CD14-positive monocyte (primary cell): ENCODE data around the gene OXTR. TPM values are rescaled to one million over a fixed set of nuclear protein-coding genes. Genes with fewer than 3 reads are reported as not detected.

Source experiments
- DNase-seq, 3 donors: peaks; one replicate each; pipeline ENCODE4 v3.0.0-alpha.2; 2011 to 2022
- H2AFZ ChIP-seq: 2 replicates; pipeline ENCODE4 v1.6.0; 2012; ENCODE audit warnings: mild to moderate bottlenecking, low read depth, low read length, inconsistent platforms; ENCODE audit not compliant: insufficient read depth, poor library complexity, severe bottlenecking
- H3K27ac ChIP-seq, 2 donors: 1 replicate in 1 of 2; 2 replicates in 1 of 2; pipeline ENCODE4 v1.5.1; 2012 to 2013; ENCODE audit warnings: low read length in 2 of 2, control low read depth in 1 of 2, inconsistent platforms in 1 of 2, low read depth in 1 of 2, mild to moderate bottlenecking in 1 of 2
- H3K27me3 ChIP-seq, 2 donors: one replicate each; pipeline versions ENCODE4 v1.6.0 to v1.6.1; 2011 to 2013; ENCODE audit warnings: low read length in 2 of 2; ENCODE audit not compliant: control insufficient read depth in 2 of 2, insufficient read depth in 2 of 2
- H3K36me3 ChIP-seq, 2 donors: replicated peaks in 1 of 2; 1 replicate in 1 of 2; 2 replicates in 1 of 2; pipeline versions ENCODE4 v1.5.1 to v1.6.1; 2012 to 2013; ENCODE audit warnings: low read length in 2 of 2, control low read depth in 1 of 2, inconsistent platforms in 1 of 2, mild to moderate bottlenecking in 1 of 2; ENCODE audit not compliant: insufficient read depth in 2 of 2, control insufficient read depth in 1 of 2
- H3K4me1 ChIP-seq, 2 donors: 1 replicate in 1 of 2; 2 replicates in 1 of 2; pipeline versions ENCODE4 v1.5.1 to v1.6.1; 2012 to 2013; ENCODE audit warnings: low read length in 2 of 2, control low read depth in 1 of 2, inconsistent platforms in 1 of 2, mild to moderate bottlenecking in 1 of 2, moderate library complexity in 1 of 2; ENCODE audit not compliant: insufficient read depth in 2 of 2, control insufficient read depth in 1 of 2
- H3K4me2 ChIP-seq: replicated peaks from 2 replicates; pipeline ENCODE3; 2012; ENCODE audit warnings: low read length, moderate library complexity, mild to moderate bottlenecking; ENCODE audit not compliant: poor library complexity, severe bottlenecking; ENCODE audit errors: extremely low read depth
- H3K4me3 ChIP-seq, 3 experiments: fragments of 200-600 bp in 1 of 3; sonication (generic) in 1 of 3; replicated peaks in 1 of 3; 1 replicate in 2 of 3; 2 replicates in 1 of 3; pipeline ENCODE4 v1.5.1; 2011 to 2013; ENCODE audit warnings: low read length in 3 of 3, mild to moderate bottlenecking in 3 of 3, control low read depth in 2 of 3, low read depth in 2 of 3, inconsistent platforms in 1 of 3, moderate library complexity in 1 of 3
- H3K79me2 ChIP-seq: 2 replicates; pipeline ENCODE4 v1.6.0; 2012; ENCODE audit warnings: mild to moderate bottlenecking, control low read depth, inconsistent platforms, low read length, moderate library complexity; ENCODE audit not compliant: insufficient read depth
- H3K9ac ChIP-seq: 2 replicates; pipeline ENCODE4 v1.6.0; 2017; ENCODE audit warnings: low read length, mild to moderate bottlenecking; ENCODE audit not compliant: insufficient read depth, poor library complexity, severe bottlenecking
- H3K9me3 ChIP-seq, 2 donors: replicated peaks in 1 of 2; 1 replicate in 1 of 2; 2 replicates in 1 of 2; pipeline versions ENCODE4 v1.5.1 to v1.6.1; 2012 to 2013; ENCODE audit warnings: low read length in 2 of 2, control low read depth in 1 of 2; ENCODE audit not compliant: control insufficient read depth in 1 of 2, insufficient read depth in 1 of 2
- H4K20me1 ChIP-seq: 2 replicates; pipeline ENCODE4 v1.6.0; 2012; ENCODE audit warnings: mild to moderate bottlenecking, low read length, control low read depth, moderate library complexity; ENCODE audit not compliant: insufficient read depth
- H3K27ac Mint-ChIP-seq, 7 donors: one replicate each; pipeline ENCODE4 v1.8.0; 2020; ENCODE audit warnings: mild to moderate bottlenecking in 7 of 7, mixed read lengths in 7 of 7, moderate library complexity in 6 of 7, inconsistent platforms in 2 of 7
- H3K27me3 Mint-ChIP-seq, 3 donors: one replicate each; pipeline ENCODE4 v1.8.0; 2021 to 2022; ENCODE audit warnings: low read depth in 3 of 3, mild to moderate bottlenecking in 3 of 3, mixed read lengths in 3 of 3, moderate library complexity in 3 of 3, inconsistent platforms in 1 of 3
- H3K36me3 Mint-ChIP-seq, 2 donors: one replicate each; pipeline ENCODE4 v1.8.0; 2020; ENCODE audit warnings: mixed read lengths in 2 of 2, inconsistent platforms in 1 of 2, mild to moderate bottlenecking in 1 of 2
- H3K4me1 Mint-ChIP-seq: one replicate; pipeline ENCODE4 v1.8.0; 2020; ENCODE audit warnings: mild to moderate bottlenecking, mixed read lengths
- H3K4me3 Mint-ChIP-seq, 2 donors: one replicate each; pipeline ENCODE4 v1.8.0; 2020; ENCODE audit warnings: mild to moderate bottlenecking in 2 of 2, mixed read lengths in 2 of 2, moderate library complexity in 1 of 2
- H3K9me3 Mint-ChIP-seq, 7 donors: one replicate each; pipeline ENCODE4 v1.8.0; 2020 to 2022; ENCODE audit warnings: mixed read lengths in 7 of 7, mild to moderate bottlenecking in 6 of 7, moderate library complexity in 6 of 7, inconsistent platforms in 2 of 7
- WGBS: methylation state at CpG from one replicate; pipeline ENCODE4 v1.1.5; 2013; ENCODE audit warnings: missing lambda C conversion rate; ENCODE audit not compliant: insufficient coverage; 5-methylcytosine and 5-hydroxymethylcytosine counted together
- intact Hi-C, 2 donors: fragments of 100-400 bp; cut with micrococcal nuclease; formaldehyde crosslinking; loops; one replicate each; pipeline versions ENCODE4 v1.15.0 to v1.15.1; 2023
- polyA plus RNA-seq, 3 donors: library from polyadenylated mRNA; depleted of rRNA in 1 of 3; unstranded in 2 of 3; stranded (reverse) in 1 of 3; fragments of 300-500 nt in 2 of 3; fragments of >200 nt in 1 of 3; fragmentation: Illumina TruSeq in 2 of 3; gene quantifications; 1 replicate in 2 of 3; 2 replicates in 1 of 3; pipeline ENCODE4 v1.2.3, GENCODE V29; 2012 to 2021
- TF ChIP-seq, protein P1 (sequence below): fragments of 200-600 bp; IDR thresholded peaks from one replicate; pipeline ENCODE4 v1.8.0; 2022; ENCODE audit warnings: antibody characterized with exemption, mild to moderate bottlenecking

OXTR gene
- polyA plus RNA-seq, 3 donors, result 0.03 to 0.07 TPM; not detected in 1

DNA sequence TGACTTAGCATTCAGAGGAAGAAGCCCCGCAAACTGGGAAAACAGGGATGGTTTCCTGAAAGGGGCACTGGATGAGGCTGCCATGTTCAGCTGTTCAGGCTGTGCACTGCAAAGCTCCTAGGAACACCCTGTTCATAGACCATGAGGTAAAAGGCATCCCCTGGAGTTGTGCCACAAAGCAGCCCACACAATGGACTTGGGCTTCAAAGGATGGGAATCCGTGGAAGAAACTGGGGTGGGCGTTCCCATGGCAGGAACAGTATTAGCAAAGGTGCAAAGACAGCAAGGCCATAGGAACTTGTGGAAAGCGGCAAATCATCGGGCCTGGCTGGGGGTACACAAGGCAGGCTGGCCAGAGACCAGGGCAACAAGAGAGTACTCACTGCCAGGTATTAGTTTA is 8.9 kb downstream of the OXTR start:
- no peaks in the 10 kb centered on the region for H3K36me3 ChIP-seq
- no peaks in the 10 kb centered on the region for H3K27me3 ChIP-seq
- H3K4me1 ChIP-seq, result no peaks in the 10 kb centered on the region
- Mint-ChIP-seq H3K27me3 (peaks cover 0 to 6% (median 6%) of the 10 kb centered on the region in 3 donors), H3K9me3 (no peaks in the 10 kb centered on the region), H3K4me1 (no peaks in the 10 kb centered on the region), H3K4me3 (no peak overlapping the region), H3K36me3 (no peaks in the 10 kb centered on the region), H3K27ac (no peak overlapping the region)
- TF ChIP-seq, protein P1, sequence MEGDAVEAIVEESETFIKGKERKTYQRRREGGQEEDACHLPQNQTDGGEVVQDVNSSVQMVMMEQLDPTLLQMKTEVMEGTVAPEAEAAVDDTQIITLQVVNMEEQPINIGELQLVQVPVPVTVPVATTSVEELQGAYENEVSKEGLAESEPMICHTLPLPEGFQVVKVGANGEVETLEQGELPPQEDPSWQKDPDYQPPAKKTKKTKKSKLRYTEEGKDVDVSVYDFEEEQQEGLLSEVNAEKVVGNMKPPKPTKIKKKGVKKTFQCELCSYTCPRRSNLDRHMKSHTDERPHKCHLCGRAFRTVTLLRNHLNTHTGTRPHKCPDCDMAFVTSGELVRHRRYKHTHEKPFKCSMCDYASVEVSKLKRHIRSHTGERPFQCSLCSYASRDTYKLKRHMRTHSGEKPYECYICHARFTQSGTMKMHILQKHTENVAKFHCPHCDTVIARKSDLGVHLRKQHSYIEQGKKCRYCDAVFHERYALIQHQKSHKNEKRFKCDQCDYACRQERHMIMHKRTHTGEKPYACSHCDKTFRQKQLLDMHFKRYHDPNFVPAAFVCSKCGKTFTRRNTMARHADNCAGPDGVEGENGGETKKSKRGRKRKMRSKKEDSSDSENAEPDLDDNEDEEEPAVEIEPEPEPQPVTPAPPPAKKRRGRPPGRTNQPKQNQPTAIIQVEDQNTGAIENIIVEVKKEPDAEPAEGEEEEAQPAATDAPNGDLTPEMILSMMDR, result no peak
- H3K9ac ChIP-seq, result no peak overlapping the region
- no peak overlapping the region for H3K4me2 ChIP-seq
- no peak overlapping the region for H3K27ac ChIP-seq
- H3K79me2 ChIP-seq, result no peaks in the 10 kb centered on the region
- WGBS, result 94% methylated on average over 4 of the region's 5 CpGs
- no peak overlapping the region for H3K4me3 ChIP-seq
- no peaks in the 10 kb centered on the region for H4K20me1 ChIP-seq
- no peak for DNase-seq
- no peak overlapping the region for H2AFZ ChIP-seq
- H3K9me3 ChIP-seq, result no peaks in the 10 kb centered on the region
- intact Hi-C loops, result no loop called here

DNA sequence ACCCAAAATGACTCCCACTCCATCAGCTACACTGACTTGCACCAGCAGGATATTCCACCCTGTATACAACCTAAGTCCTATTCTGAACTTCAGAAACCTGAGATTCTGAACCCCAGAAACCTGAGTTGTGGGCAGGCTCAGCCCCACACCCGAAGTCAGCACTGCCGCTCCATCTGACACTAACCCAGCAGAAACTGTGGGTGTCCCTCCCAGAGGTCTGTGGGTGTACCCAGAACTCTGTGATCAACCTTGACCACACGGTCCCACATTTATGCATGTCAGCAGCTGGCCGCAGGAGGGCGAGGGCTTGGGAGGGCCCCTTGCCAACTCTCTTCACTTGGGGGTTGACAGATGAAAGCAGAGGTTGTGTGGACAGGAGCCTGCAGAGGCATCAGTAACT is 9.3 kb downstream of the OXTR start:
- H3K4me3 Mint-ChIP-seq, result no peak overlapping the region

More for the DNA sequence above, 9.3 kb downstream of the OXTR start:
- Histone ChIP-seq H3K36me3 (no peaks in the 10 kb centered on the region), H3K27me3 (no peaks in the 10 kb centered on the region), H4K20me1 (no peaks in the 10 kb centered on the region), H3K27ac (no peak overlapping the region), H3K4me1 (no peaks in the 10 kb centered on the region), H3K79me2 (no peaks in the 10 kb centered on the region), H2AFZ (no peak overlapping the region), H3K4me3 (no peak overlapping the region), H3K9ac (no peak overlapping the region), H3K9me3 (no peaks in the 10 kb centered on the region), H3K4me2 (no peak overlapping the region)
- no peak for DNase-seq
- H3K9me3 Mint-ChIP-seq, result no peaks in the 10 kb centered on the region
- peaks cover 0 to 4% (median 3%) of the 10 kb centered on the region in 3 donors for H3K27me3 Mint-ChIP-seq
- TF ChIP-seq, protein P1, result no peak
- intact Hi-C loops, result no loop called here
- H3K4me1 Mint-ChIP-seq, result no peaks in the 10 kb centered on the region
- WGBS, result 87% methylated on average over 5 of the region's 5 CpGs
- no peak overlapping the region for H3K27ac Mint-ChIP-seq
- no peaks in the 10 kb centered on the region for H3K36me3 Mint-ChIP-seq
